IPS DF 4.7 (cell line): Measurements from ENCODE around the gene SUGP1.

ENCODE experiments used
- DNase-seq: peaks from one replicate; pipeline ENCODE4 v3.0.0-alpha.2; 2013; ENCODE audit warnings: low spot score; ENCODE audit errors: extremely low read depth

Gene SUGP1

DNA sequence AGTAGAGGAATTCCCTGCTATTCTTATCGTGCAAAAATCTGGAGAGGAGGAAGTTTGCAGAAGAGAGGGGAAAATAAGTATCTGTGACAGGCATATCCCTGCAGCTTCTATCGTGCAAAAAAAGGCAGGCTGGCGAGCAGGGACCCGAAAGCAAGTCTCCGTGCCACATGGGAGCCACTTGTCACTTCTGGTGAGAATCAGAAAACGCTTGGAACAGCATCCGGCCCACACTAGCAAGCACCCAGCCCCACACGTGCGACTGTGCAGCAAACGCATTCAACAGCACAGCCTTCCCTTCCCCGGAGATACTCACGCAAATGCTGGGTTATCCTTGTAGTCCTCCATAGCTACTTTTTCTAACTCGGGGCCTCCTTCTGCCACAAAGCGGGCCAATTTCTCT, 16.9 kb downstream of the SUGP1 start:
- DNase-seq = no peak

DNA sequence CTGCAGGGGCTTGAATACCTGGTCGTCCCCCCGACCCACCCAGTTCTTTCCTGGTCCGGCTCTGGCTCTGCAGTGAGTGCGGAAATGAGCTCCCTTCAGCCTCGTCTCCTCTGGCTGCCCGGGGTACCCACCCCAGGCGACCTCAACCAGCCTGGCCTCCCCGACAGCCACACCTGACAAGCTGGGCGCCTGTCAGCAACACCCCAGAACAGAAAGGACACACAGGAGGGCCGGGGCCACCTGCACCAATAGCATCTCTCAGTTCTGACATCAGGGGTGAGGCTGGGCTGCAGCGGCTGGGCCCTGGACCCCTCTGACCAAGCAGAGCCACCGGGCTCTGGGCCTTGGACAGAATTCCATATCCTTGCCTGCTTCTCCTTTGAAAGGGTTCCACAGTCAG, 19.7 kb downstream of the SUGP1 start:
- no peak for DNase-seq

DNA sequence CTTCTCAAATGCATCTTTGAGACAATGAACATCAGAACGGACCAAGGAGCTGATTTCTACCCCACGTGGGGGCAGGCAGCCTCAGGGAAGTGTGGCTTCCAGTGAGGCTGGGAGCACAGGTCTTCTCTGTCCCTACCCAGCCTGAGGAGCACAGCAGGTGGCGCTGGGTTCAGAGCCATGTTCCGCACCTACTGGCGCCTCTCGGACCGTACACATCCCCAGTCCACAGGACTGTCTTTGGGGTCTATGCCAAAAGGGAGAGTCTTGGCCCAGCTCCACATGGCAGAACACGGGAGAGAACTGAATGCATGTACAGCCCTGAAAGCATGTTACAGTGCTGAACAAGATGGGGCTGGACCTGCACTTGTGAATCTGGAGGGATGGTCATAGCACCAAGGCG, 22.6 kb downstream of the SUGP1 start:
- DNase-seq = no peak

DNA sequence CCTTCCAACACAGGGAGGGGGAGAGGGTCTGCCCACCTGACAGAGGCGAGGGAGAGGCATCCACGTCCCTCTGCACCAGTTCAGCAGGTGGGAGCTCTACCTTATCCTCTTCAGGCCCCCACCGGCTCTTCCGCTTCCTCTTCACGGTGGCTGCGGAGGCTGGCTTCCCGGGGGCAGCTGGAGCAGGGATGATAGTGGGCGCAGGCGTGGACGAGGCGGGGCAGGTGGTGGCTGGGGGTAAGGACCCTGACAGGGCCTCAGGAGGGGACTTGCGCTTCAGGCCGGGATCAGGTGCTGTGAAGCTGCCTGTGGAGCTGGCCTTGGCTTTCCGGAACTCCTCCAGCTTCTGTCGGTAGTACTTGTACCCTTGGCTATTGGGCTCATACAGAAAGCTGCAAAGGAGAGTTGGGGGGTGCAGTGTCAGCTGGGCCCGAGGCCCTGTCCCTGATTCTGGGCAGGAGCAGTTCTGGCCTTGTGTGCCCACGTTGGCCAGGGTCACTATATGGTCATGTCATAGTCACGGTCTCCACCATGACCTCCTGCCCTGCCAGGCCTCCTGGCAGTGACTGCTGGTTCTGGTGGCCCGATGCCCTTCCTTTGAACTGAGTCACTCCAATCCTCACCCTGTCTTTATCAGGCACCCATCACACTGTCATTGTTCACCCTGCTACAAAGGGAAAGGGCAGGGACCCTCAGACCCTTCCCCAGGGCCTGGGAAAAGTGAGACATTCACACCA, 23.2 kb downstream of the SUGP1 start:
- DNase-seq = no peak

DNA sequence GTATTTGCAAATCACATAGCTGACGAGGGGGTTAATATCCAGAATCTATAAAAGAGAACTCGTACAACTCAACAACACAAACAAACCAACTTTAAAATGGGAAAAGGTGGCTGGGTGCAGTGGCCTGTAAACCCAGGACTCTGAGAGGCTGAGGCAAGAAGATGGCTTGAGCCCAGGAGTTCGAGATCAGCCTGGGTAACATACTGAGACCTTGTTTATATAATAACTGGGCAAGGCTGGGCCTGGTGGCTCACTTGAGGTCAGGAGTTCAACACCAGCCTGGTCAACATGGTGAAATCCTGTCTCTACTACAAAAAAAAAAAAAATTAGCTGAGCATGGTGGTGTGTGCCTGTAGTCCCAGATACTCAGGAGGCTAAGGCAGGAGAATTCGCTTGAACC, 25.4 kb downstream of the SUGP1 start:
- no peak for DNase-seq

DNA sequence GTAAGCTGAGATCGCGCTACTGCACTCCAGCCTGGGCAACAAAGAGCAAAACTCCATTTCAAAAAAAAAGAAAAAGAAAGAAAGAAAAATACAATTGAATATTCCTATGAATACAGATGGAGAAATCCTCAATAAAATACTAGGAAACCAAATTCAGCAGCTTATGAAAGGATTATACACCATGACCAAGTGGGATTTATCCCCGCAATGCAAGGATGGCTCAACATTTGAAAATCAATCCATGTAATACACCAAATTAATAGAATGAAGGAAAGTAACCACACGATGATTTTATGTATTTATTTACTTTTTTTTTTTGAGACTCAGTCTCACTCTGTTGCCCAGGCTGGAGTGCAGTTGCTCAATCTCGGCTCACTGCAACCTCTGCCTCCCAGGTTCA, 27.7 kb downstream of the SUGP1 start:
- no peak for DNase-seq

DNA sequence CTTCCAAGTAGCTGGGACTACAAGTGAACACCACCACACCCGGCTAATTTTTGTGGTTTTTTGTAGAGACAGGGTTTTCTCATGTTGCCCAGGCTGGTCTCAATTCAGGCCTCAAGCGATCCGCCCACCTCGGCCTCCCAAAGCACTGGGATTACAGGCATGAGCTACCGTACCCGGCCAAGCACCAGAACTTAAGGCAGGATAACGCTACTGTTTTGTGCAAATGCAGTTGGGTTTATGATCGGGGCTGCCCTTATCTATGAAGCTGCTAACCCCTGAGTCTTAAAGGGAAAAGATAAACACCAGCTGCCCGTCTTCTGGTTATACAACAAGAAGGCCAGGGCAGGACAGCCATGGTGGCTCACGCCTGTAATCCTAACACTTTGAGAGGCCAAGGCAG, 34.6 kb downstream of the SUGP1 start:
- DNase-seq = no peak

DNA sequence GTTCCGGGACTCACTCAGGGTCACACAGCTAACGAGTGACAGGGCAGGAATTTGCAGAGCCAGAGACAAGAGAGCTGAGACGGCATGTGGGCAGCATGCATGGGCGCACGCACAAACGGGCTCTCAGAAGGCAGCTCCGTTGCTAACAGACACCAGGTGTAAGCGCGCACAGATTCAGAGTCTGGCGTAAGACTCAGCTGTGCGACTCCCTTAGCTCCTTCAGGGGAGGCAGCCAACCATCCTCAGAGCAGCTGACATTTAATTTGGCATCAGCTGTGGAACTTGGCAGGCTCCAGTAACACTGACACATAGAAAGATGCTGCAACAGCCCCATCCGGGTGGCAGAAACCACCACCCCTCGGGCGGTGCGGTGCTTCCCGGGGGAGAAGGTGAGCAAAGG, 39.7 kb downstream of the SUGP1 start:
- no peak for DNase-seq

DNA sequence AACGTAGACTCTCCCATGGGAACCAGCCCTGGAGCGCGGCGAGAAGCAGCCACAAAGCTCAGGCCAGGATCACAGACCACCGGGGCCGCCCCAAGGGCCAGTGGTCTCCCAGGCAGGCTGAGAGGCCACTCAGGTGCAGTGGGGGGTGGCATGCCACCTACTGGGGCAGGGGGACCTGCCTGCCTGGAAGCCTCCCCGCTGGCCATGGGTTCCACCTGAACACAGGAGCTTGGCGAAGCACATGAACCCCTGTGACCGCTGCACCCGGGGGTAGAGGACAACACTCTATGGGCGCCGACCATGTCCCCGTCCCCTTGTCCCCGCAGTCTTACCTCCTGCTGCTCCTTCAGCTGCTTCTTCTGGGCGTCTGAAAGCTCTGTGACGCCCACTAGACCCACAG, 40.5 kb downstream of the SUGP1 start:
- no peak for DNase-seq

DNA sequence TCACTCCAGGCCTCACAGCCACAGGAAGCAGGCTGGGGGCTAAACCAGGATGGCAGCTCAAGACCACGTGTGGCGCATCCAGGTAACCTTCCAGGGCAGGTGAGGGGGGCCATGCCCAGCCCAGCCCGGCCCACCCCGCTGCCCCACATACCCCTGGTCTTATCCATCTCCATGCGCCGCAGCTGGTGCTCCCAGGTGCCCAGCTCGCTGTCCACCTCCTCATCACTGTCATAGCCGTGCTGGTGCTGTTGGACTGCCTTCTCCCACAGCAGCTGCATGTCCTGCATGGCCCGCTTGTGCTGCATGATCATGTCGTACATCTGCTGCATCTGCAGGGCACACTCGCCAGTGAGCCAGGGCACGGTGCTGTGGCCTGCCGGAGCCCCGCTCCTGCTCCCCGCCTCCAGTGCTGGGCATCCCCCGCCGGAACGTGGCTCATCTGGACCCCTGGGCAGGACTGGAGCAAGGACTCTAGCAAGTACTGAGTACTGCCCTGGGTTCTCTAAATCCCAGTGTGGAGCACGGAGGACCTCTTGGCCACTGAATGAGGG, 41.2 kb downstream of the SUGP1 start:
- no peak for DNase-seq

DNA sequence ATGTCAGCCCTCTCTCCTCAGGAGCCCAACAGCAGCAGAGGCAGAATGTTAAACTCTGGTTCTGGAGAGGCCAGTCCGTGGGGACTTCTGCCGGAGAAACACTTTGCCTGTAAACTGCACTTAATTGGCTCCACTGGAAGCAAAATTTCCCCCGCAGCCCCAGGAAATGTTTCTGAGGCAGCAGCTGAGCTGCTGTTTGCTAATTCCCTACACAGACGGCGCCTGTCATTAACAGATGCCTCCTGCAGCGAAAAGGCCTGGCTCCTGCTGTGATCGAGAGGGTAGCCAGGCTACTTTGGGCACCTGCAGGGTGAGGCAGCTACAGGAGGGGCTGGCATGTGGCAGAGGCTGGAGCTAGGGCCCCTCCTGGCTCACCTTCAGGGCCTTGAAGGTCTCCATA, 42.0 kb downstream of the SUGP1 start:
- no peak for DNase-seq

DNA sequence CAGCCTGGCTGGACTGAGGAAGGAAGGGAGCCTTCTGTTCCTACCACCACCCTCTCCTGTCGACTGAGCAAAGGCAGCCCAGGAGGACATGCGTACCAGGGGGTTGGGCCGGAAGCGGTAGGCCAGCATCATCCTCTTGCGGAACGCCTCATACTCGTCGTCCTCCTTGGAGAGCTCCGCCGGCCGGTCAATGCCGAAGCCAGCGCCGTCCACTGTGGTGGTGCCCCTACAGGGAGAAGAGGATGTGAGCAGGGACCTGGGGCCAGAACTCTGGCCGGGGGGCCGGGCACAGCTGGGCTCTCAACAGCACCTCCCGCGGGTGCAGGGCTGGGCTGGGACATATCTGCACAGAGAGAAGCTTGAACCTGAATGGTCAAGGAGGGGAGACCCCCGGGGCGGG, 43.5 kb downstream of the SUGP1 start:
- DNase-seq = no peak

DNA sequence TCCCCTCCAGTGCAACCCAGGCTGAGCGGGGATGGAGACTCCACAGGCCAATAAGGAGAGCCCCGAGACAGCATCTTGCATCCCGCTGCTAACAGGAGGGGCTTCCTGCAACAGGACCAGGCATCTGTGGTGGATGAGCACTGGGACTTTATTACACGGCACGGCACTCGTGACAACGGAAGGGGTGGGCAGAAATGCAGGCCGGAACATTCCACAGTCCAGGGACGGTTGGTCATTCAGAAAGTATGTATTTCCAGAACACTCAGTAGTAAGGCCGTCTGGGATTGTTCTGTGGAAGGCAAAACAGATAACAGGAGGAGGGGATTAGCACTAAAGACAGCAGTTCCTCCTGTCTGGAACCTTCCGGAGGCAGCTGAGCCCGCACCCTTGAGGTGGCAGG, 43.9 kb downstream of the SUGP1 start:
- no peak for DNase-seq

DNA sequence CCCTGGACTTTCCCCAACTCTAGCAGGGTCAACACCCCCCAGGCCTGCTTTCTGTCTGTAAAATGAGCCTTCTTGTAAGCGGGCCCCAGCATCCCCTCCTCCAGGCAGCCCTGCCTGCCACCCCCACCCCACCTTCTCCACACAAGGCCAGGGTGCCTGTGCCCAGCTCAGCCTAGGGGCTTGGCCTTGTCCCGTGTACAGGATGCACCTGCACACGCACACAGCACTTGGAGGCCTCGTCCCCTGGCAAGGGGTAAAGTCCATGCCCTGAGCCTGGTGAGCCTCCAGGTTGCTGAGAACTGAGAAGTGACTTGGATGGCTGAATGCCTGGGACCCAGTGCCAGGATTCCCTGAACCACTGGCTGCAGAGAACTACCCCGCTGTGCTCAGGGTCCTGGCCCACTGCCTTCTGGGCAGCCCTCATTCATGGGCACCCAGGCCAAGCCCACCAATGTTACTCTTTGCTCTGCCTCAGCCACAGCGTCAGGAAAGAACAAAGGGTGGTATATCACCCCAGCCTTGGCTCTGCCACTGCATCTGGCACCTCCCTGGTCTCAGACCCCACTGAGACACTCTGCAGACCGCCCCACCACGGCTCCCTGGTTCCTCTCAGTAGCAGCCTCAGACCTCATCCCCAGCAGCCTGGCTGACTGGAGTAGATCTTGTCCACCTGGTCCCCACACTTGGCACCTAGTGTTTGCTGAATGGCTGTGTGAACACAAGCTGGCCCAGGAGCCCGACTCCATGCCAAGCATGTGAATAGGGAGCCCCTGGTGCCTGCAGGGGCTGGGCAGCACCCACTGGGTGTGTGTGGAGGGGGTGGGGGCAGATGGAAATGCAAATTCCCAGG, 45.4 kb downstream of the SUGP1 start:
- DNase-seq = no peak

DNA sequence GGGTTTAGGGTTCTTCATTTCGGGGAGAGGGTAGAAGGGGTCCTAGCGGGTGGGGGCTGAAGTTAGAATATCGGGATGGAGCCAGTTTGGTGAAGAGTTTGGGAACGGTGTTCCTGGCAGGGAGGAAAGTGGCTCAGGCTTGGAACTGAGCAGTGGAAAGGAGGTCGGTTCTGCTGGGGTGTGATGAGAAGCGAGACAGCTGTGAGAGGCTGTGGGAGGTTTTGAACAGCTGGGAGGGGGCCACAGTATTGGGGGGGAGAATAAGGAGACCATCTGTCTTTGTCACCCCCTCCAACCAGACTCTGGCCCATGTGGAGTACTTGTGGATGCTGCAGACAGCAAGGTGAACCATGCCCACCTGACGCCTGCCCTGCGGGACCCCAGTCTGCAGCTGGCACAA, 46.2 kb downstream of the SUGP1 start:
- no peak for DNase-seq

DNA sequence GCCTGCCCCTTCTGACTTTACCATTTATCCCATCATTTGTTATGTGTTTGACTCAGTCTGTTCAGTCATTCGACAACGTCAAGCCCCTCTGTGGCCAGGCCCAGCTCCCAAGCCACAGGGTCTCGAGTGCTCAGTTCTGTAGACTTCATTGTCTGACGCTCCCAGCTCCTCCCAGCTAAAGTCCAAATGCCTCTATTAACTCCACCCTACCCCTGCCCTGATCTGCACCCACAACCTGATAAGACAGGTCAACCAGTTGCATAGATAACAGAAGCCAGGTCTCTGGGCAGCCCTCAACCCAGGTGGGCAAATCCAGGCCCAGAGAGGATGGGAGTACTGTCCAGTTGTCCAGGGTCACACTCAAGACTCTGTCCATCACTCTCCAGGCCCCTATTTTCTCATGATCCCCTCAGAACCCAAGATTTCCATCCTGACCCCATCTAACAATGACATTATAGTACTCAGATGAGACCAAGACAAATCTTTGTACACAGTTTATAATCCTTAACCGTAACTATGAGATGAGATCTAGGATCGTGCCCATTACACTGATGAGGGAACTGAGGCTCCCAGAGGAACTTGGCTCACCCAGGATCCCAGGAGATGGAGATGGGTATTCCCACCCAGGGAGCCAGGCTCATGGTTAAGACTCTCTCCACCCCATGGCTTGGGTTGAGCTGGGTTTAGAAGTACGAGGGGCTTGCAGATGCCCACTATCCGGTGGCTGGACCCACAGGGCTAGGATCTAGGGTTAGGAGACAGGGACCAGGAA, 48.3 kb downstream of the SUGP1 start:
- DNase-seq = no peak

DNA sequence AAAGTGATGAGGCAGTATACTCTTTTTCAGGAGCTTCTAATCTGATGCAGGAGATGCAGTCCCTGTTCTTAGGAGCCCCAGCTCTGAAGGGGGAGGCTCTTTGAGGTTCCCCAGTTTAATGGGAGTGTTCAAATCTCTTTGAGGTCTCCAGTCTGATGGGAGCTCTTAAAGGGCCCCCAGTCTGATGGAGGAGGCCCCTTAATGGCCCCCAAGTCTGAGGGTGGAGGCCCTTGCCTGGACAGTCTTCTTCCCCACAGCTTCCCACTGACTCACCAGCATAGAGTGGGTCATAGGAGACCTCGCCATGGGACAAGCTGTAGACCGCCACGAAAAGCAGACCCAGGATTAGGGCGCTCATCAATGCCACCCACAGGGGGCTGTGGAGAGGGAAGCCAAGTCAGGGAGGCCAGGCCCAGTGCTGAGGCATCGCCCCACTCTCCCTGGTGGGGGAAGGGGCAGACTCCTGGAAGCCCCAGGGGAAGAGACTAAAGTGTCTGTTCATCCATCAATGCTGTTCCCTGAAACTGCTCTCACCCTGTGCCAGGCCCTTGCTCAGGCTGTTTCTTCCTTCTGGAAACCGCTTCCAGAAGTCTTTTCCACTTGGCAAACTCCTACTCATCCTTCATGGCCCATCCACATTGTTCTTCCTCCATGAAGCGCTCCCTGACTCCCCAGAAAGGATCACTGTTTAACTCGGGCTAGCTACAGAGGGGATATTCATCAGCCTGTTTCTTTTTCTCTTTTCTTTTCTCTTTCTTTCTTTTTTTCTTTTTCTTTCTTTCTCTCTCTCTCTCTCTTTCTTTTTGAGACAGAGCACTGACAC, 49.3 kb downstream of the SUGP1 start:
- DNase-seq = no peak

DNA sequence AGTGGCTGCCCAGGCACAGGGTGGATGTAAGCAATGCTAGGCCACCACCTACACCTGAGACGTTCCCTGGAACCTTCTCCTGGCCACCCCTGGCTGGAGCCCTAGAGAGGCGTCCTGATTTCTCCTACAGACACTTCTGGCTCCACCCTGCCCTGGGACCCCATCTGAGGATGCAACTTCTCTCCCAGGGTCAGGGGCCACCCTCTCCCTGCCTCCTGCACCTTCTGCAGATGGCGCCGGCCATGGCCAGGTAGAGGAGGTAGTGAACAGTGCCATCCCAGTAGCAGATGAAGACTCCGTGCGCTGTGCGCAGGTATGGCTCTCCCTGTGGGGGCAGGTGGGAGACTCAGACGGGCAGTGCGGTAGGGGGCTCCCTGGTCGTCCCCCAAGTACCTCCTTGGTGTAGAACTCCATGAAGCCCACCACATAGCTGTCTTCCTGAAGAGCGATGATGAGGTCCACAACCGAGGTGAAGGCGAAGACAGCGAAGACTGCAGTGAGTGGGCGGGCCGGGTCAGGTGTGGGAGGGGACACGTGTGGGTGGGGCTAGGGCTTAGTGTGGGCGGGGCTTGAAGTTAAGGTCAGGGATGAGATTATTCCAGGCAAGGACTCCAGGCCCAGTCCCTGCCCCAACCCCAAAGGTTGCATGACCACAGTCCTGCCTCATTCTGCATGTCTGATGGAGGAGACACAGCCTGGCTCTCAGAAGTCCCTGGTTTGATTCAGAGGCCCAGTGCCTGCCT, 50.2 kb downstream of the SUGP1 start:
- no peak for DNase-seq

DNA sequence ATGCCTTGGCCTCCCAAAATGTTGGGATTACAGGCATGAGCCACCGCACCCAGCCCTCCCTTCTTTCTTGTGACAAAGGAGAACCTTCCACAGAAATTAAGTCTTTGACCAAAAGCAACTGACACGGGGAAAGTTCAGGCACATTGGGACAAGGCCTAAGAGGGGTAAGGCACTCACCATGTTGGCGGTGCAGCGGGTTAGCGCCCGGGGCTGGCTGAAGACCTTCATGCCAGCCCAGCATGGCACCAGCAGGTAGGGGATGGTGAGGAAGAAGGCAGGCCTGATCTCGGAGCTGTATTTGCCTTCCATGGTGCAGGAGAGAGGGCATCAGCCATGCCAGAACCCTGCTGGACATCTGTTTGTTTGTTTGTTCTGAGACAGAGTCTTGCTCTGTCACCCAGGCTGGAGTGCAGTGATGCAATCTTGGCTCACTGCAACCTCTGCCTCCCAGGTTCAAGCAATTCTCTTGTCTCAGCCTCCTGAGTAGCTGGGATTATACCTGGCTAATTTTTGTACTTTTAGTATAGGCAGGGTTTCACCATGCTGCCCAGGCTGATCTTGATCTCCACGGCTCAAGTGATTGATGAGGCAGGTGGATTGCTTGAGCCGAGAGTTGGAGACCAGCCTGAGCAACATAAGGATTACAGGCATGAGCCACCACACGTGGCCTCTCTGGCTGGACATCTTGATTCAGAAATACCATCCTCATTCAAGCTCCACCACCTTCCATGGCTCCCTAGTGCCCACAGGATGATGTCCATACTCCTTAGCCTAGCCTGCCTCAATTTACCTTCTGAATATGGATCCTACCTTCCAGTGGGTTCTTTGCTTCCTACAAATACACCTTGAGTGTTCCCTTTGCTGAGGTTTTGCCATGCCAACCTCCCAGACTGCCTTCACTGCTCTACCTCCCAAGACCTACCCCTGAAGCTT, 51.6 kb downstream of the SUGP1 start:
- DNase-seq = no peak
